HG03565 (cell line): Measurements from ENCODE around the gene CMTR1.
"Not testable (repeated sequence)": the region's sequence is repeated elsewhere in the genome, so short reads cannot be mapped to it uniquely, and the experiment has no call there.

Source experiments
- ATAC-seq: cut with Tn5 transposase; IDR thresholded peaks from one replicate; pipeline ENCODE4 v1.9.1; 2021; ENCODE audit warnings: mild to moderate bottlenecking, moderate library complexity; ENCODE audit not compliant: unreplicated experiment

The CMTR1 gene, protein sequence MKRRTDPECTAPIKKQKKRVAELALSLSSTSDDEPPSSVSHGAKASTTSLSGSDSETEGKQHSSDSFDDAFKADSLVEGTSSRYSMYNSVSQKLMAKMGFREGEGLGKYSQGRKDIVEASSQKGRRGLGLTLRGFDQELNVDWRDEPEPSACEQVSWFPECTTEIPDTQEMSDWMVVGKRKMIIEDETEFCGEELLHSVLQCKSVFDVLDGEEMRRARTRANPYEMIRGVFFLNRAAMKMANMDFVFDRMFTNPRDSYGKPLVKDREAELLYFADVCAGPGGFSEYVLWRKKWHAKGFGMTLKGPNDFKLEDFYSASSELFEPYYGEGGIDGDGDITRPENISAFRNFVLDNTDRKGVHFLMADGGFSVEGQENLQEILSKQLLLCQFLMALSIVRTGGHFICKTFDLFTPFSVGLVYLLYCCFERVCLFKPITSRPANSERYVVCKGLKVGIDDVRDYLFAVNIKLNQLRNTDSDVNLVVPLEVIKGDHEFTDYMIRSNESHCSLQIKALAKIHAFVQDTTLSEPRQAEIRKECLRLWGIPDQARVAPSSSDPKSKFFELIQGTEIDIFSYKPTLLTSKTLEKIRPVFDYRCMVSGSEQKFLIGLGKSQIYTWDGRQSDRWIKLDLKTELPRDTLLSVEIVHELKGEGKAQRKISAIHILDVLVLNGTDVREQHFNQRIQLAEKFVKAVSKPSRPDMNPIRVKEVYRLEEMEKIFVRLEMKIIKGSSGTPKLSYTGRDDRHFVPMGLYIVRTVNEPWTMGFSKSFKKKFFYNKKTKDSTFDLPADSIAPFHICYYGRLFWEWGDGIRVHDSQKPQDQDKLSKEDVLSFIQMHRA

DNA sequence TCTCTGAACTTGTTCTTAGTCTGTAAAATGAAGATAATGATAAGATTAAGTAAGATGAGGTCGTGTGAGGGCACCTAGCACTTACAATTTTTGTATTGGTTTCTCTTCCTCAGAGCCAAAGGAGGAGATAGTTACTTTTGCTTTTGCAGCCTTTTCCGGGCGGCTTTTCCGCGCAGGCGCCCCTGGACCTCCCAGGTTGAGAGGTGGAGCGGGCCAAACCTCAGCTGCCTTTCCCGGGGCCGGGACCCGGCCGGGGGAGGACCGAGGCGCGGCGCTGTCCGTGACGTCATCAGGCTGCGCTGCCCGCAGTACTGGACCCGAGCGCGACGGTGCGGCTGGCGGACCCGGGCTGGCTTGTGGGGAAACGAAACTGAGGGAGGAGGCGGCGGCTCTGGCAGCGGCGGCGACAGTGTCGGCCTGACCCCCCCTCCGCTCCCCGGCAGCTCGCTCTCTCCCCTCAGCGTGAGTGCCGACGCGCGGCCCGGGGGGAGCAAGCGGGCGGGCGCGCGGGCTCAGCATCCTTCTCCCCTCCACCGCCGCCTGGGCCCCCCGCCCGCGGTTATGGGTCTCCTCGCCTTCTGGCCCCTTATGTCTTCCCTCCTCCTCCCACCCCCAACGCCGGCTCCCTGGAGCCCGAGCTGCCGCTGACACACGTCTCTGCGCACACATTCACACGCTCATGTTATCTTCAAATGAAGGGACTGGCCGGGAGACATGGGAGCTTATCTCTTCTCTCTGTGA lies at the start of gene CMTR1:
Gene CMTR1, plus strand, starts transcription at position 306 of the 741 bp plus-strand sequence. CDS start 2,409 bp downstream, outside the sequence.
- peak; percentile 79 for ATAC-seq

DNA sequence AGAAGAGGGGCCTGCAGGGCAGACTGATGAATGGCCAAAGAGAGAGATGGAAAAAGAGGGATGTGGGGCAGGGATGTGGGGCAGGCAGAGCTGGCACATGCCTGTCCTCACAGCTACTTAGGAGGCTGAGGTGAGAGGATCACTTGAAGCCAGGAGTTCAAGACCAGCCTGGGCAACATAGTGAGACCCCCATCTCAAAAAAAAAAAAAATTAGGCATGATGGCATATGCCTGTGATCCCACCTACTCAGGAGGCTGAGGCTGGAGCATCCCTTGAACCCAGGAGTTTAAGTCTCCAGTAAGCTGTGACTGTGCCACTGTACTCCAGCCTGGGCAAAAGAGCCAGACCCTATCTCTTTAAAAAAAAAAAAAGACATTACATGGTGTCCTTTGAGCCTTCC lies 44.4 kb upstream of the CMTR1 start:
- ATAC-seq, result no peak

DNA sequence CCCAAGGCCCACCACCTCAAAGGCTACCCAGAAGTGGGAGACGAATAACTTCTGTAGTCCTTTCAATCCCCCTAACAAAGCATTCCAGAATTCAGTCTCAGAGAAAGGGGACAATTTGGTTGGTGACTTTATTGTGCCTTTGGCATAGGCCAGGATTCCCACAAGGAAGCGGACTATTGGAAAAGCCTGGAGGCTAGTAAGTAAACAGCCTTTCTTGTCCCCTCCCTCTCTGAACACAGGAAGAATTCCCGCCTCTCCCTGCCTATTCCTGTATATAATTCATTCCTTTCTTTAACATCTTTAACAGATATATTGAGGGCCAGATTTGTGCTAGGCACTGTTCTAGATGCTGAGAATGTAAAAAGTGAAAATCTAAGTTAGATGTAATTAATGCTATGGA lies 43.2 kb upstream of the CMTR1 start:
- no peak for ATAC-seq

DNA sequence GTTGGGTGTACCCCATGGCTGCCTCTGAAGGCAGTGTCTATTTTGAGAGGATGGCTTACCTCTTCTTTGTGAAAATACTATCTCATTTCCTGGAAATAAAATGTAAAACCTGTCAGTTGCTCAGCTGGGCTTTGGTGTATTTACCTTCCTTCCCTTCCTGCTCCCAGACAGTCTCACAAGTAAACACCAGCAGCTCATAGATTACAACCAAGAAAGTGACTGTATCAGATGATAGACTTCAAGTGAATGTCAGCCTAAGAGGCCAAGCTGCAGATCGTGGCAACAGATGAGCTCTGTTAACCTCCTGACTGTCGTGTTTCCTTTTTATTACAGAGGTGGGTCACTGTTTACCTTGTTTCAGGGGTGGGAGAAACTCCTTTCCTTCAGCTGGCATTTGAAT lies 41.9 kb upstream of the CMTR1 start:
- no peak for ATAC-seq

DNA sequence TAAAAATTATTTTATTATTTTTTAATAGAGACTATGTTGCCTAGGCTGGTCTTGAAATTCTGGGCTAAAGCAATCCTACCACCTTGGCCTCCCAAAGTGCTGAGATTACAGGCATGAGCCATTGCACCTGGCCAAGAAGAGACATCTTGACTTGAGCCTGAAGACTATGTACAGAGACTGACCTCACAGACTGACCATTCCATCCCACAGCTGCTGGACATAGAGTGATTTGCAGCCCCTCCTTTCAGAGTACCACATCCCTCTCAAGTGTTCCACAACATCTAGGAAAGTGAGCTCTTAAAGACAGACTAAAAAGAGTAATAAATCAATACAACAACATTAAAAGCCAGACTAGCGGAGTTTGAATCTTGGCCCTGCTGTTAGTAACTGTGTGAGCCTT lies 40.2 kb upstream of the CMTR1 start:
- ATAC-seq, result no peak

DNA sequence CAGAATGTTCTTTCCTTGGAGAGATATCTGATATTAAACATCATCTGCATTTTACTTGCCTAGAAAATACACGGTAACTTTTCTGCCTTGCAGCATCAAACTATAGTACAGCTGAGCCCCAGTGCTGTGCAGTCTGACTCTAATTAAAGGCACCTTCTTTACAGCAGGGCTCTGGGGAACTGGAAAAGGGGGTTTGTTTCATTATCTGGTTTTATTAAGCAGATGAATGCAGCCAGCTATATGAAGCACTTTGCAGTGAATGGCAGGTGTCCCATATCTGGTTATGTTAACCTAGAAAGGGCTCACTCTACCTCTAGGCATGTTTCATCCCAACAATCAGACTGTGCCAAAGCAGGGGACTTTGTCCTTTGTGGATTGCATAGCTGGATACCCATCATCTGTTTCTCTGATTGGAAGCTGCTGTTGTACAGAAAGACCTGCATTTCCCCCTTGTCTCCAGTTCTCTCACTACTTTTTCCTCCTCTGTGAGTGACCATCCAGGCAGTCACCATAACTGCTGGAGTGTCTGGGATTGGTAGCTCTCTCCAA lies 39.6 kb upstream of the CMTR1 start:
- no peak for ATAC-seq

DNA sequence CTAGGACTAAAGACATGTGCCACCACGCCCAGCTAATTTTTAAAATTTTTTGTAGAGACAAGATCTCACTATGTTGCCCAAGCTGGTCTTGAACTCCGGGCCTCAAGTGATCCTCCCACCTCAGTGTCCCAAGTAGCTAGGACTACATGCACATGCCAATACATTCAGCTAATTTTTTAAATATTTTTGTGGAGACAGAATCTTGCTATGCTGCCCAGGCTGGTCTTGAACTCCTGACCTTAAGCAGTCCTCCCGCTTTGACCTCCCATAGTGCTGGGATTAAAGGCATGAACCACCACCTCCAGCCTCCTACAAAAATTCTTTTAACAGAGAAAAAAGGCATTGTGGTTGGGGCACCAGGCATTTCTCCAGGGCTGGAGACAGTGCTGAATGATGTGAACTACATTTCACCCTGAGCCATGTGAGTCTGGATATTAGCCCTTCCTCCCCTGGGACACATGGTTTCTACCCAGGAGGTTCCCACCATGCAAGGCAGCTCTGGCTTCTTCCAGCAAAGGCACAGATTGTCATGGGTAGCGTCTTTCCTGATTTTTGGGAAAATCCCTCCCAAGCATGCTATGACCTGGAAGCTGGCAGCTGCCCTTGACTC lies 36.3 kb upstream of the CMTR1 start:
- ATAC-seq, result no peak

DNA sequence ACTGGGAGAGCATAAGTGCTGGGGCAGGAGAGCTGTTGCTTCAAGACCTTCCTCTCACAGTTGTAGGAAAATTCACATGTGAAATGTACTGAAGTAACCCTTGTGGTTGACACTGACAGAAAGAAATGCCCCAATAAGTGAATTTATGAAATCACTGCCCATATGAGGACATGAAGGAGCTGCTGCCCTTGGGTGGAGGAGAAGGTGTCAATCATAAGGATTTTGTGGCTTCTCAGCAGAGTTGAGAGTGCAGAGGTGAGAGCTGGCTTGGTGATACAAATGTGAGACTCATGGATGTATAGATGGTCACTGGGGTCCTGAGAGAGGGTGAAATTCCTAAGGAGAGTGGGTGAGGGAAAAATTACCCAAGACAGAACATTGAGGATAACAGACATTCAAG lies 33.9 kb upstream of the CMTR1 start:
- ATAC-seq, result no peak

DNA sequence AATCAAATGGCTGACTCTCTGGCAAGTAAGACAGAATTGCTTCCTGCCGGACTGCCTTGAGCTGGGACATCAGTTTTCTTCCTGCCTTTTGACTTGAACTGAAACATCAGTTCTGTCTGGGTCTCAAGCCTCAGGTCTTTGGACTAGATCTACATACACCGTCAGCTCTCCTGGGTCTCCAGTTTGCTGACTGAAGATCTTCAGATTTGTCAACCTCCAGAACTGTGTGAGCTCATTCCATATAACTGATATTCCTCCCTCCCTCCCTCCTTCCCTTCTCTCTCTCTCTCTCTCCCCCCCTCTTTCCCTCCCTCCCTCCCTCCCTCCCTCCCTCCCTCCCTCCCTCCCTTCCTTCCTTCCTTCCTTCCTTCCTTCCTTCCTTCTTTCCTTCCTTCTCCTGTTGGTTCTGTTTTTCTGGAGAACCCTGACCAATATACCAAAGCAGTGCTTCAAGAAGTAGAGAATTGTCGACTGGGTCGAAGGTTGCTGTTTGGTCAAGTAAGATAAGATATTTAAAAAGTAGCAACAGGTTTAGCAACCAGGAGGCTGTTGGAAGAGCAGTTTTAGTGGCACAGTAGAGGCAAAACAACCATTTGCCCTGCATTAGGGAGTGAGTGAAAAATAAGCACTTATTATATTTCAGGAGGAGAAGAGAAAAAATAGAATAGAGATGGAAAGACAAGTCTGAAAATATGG lies 33.1 kb upstream of the CMTR1 start:
- ATAC-seq, result no peak

DNA sequence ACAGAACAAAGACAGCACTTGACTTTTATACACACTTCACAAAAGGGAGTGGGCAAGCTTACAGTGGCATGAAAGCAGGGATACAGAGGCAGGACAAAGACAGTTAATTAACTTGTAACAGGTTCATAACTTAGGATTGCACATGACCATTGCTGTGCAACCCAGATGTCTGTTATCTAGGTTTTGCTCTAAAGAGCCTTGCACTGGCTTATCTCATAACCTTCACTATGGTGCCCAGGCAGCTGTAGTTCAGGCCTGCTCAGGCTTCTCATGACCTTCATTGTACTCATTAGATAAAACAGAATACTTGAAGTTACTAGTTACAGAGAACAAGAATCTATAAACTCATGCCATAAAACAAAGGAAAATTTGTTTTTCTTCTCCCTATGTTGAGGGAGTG lies 31.4 kb upstream of the CMTR1 start:
- not testable (repeated sequence) for ATAC-seq

DNA sequence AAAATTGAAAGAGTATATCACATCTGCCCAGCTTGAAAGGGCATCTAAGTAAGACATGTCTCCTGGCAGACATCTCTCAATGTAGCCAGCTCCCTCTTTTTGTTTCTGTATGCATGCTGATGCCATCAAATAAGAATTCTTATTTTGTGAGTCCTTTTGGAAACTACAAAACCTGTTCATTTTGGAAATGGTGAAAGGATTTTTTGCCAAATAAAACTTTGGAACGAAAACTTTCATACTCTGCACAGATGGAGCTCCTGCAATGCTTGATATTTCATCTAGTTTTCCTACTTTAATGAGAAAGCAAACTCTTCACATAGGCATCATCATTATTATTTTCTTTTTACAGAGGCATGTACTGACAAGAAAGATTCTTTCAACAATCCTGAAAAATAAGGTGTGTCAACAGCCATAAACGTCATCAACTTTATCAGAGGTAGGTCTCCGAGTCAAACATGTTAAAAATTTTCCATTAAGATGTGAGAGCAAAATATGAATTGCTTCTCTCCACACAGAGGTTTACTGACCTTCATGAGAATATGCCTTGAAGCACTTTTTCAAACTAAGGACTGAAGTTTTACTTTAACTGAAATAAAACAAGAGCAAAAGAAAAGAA lies 26.2 kb upstream of the CMTR1 start:
- no peak for ATAC-seq

DNA sequence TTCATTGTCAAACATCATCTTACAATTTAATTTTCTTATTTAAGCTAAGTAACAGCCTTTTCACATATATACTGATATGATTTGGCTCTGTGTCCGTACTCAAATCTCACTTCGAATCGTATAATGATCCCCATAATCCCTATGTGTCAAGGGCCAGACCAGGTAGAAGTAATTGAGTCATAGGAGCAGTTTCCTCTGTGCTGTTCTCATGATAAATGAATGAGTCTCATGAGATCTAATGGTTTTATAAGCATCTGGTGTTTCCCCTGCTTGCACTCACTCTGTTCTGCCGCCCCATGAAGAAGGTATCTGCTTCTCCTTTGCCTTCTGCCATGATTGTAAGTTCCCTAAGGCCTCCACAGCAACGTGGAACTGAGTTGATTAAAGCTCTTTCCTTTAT lies 25.1 kb upstream of the CMTR1 start:
- no peak for ATAC-seq

DNA sequence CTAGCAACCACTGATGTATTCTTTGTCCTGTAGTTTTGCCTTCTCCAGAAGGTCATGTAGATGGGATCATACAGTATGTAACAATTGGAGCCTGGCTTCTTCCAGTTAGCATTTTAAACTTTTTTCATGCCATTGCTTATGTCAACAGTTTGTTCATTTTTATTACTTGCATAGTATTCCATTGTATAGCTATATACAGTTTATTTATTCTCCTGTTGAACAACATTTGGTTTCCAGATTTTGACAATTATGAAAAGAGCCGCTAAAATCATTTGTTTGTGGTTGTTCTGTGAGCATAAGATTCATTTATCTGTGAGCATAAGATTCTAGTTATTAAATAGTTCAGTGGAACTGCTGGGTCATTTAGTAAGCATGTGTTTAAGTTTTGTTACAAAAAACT lies 23.5 kb upstream of the CMTR1 start:
- ATAC-seq, result no peak

DNA sequence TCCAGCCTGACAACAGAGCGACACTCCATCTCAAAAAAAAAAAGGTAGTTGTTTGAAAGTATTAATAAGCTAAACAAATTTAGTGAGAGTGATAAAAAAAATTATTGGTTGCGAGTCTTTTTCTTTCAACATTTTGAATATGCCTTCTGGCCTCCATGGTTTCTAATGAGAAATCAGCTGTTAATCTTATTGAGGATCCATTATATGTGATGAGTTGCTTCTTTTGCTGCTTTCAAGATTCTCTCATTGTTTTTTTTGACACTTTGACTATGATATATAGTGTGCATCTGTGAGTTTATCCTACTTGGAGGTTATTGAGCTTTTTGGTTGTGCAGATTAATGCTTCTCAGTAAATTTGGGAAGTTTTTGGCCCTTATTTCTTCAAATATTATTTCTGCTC lies 15.6 kb upstream of the CMTR1 start:
- no peak for ATAC-seq

DNA sequence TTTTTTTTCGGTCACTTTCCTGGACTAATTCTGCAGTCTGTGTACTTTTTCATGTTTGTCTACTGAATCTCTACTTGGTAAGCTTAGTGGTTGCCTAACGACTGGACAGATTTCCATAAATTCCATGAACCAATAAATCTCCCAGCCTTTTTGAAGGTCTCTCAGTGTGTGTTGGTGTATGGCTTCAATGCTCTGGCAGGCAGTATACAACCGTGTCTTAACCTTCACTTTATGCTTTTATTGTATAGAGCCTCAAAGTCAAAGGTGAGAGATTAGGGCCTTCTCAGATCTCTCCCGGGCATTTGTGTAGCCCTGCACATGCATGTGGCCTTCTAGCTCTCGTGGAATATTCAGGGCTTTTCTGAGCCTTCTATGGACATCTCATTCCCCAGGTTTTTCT lies 14.3 kb upstream of the CMTR1 start:
- ATAC-seq, result no peak

DNA sequence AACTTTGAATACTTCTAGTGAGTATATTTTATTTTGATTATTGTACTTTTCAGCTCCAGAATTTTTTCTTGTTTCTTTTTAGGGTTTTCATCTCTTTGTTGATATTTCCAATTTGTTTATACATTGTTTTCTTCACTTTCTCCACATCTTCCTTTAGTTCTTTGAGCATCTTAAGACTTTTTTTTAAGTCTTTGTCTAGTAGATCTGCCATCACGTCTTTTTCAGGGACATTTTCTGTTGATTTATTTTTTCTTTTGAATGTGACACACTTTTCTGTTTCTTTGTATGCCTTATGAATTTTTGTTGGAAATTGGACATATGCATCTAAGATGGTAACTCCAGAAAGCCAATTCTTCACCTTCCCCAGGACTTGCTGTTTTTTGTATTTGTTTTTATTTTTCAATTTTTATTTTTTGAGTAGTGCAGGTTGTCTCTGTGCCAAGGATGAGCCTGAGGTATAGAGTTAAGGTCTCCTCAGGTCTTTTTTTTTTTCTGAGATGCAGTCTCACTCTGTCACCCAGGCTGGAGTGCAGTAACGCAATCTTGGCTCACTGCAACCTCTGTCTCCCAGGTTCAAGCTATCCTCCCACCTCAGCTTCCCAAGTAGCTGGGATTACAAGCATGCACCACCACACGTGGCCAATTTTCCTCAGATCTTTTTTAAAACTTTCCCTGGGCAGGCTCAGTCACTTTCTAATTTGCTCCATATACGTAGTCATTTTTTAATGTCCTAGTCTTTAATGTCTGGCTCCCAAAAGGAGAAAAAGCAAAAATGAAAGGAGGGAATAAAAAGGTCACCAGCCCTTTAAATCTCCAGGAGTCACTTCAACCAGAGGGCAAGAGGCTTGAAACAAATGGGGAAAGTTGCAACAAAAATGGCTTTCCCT lies 6.7 kb upstream of the CMTR1 start:
- no peak for ATAC-seq

DNA sequence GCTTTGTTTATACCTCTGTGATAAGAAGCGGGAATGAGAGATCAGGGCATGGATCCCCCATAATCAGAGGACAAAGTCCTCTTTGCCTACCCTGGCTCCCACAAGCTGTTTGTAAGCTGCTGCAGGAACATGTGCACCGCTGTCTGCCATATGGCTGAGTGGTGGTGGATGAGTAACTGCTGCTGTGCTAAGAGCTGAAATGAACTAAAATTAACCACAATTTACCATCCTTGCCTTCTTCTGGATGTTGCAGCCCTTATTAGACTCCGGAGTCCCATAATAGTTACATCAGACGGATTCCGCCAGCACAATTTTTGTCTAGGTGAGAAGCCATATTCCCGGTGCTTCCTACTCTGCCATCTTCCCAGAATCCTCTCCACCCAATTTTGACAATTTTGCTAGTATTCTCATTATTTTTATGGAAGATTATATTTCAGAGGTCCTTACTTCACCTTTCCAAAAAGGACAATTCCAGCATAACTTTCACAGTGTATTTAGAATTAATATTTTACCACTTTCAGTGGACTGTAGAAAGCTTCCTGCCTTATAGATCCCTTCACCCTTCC lies 6.0 kb upstream of the CMTR1 start:
- ATAC-seq, result no peak

DNA sequence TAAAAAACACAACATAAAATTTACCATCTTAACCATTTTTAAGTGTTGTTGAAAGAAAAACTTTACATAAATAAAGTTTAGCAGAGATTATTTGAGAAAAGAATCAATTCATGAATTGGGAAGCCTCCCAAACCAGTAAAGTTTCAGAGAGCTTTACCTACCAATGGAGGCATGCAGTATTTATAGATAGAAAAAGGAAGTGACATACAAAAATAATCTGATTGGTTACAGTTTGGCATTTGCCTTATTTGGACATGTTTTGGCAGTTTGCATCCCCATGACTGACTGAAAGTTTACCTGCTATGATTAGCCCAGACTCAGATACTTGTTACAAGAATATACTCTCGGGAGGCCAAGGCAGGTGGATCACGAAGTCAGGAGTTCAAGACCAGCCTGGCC lies 3.7 kb upstream of the CMTR1 start:
- ATAC-seq, result no peak

DNA sequence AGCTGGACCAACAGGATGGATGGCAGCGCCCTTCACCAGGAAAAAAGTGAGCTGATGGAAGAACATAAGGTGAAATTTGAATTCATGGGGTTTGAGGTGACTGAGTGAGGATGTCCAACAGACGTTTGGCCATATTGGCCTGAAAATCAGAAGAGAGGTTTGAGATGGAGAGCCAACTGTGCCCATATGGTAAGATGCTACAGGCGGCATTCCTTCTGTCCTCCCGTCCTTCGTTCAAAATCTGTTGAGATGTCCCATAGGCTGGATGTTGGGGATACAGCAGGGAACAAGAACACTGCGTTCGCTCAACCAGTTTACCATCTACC lies 468 bp upstream of the CMTR1 start:
- no peak for ATAC-seq
